ENCODE measurements around the gene ENTPD6.
"Not testable (repeated sequence)": the region's sequence is repeated elsewhere in the genome, so short reads cannot be mapped to it uniquely, and the experiment has no call there.

The ENTPD6 gene

GRCh38 chr20:25241659-25241955 lies 46.1 kb downstream of the ENTPD6 start:
- not testable (repeated sequence) for DNase-seq (ENCODE audit: low read depth in 2 of 2)

- no peak for DNase-seq (ENCODE audit: low read depth in 2 of 2)
Measured at GRCh38 chr20:25242231-25242630, 46.7 kb downstream of the ENTPD6 start.

GRCh38 chr20:25243416-25243979 lies 48.0 kb downstream of the ENTPD6 start:
- no peak for DNase-seq (ENCODE audit: low read depth in 2 of 2)

GRCh38 chr20:25244976-25245375 lies 49.5 kb downstream of the ENTPD6 start:
- DNase-seq (ENCODE audit: low read depth in 2 of 2): no peak

- no peak for DNase-seq (ENCODE audit: low read depth in 2 of 2)
Measured at GRCh38 chr20:25245461-25245860, 49.9 kb downstream of the ENTPD6 start.

GRCh38 chr20:25246182-25246999 lies 50.9 kb downstream of the ENTPD6 start:
- DNase-seq (ENCODE audit: low read depth in 2 of 2): no peak

GRCh38 chr20:25247000-25247517 lies 51.5 kb downstream of the ENTPD6 start:
- no peak for DNase-seq (ENCODE audit: low read depth in 2 of 2)

- DNase-seq (ENCODE audit: low read depth in 2 of 2): no peak
Measured at GRCh38 chr20:25247518-25247955, 52.0 kb downstream of the ENTPD6 start.

GRCh38 chr20:25247956-25248785 lies 52.7 kb downstream of the ENTPD6 start, which contains the start of gene PYGB:
PYGB (plus strand) TSS chr20:25248085; CDS start chr20:25248179, 94 bp downstream.
- DNase-seq (ENCODE audit: low read depth in 2 of 2): peak; percentile 61 to 73

- no peak for DNase-seq (ENCODE audit: low read depth in 2 of 2)
Measured at GRCh38 chr20:25248786-25249172, 53.3 kb downstream of the ENTPD6 start.

- DNase-seq (ENCODE audit: low read depth in 2 of 2): no peak
Measured at GRCh38 chr20:25249198-25249931, 53.9 kb downstream of the ENTPD6 start.

- no peak for DNase-seq (ENCODE audit: low read depth in 2 of 2)
Measured at GRCh38 chr20:25250508-25250907, 55.0 kb downstream of the ENTPD6 start.

- DNase-seq (ENCODE audit: low read depth in 2 of 2): no peak
Measured at GRCh38 chr20:25251019-25251418, 55.5 kb downstream of the ENTPD6 start.

- no peak for DNase-seq (ENCODE audit: low read depth in 2 of 2)
Measured at GRCh38 chr20:25251558-25251957, 56.0 kb downstream of the ENTPD6 start.

GRCh38 chr20:25252230-25252651 lies 56.7 kb downstream of the ENTPD6 start:
- DNase-seq (ENCODE audit: low read depth in 2 of 2): no peak

- no peak for DNase-seq (ENCODE audit: low read depth in 2 of 2)
Measured at GRCh38 chr20:25252686-25253421, 57.3 kb downstream of the ENTPD6 start.

GRCh38 chr20:25253606-25254275 lies 58.2 kb downstream of the ENTPD6 start:
- DNase-seq (ENCODE audit: low read depth in 2 of 2): no peak

- no peak for DNase-seq (ENCODE audit: low read depth in 2 of 2)
Measured at GRCh38 chr20:25254571-25254970, 59.1 kb downstream of the ENTPD6 start.

- no peak for DNase-seq (ENCODE audit: low read depth in 2 of 2)
Measured at GRCh38 chr20:25254986-25255680, 59.6 kb downstream of the ENTPD6 start.
